WI38 (cell line): ENCODE measurements around the gene PIK3CB.

Experiments used
- H3K4me3 ChIP-seq: 2 replicates; pipeline ENCODE4 v1.5.1; 2011; ENCODE audit warnings: low read depth, mild to moderate bottlenecking, control low read depth, low read length
- TF ChIP-seq, protein P1 (sequence below): IDR thresholded peaks from 2 replicates; pipeline ENCODE4 v1.5.1; 2012; ENCODE audit warnings: low read depth, mild to moderate bottlenecking, control low read depth, low read length

The PIK3CB gene

GRCh38 chr3:138768125-138768524 is 66.6 kb downstream of the PIK3CB start:
- H3K4me3 ChIP-seq: no peak overlapping the region
- TF ChIP-seq, protein P1, sequence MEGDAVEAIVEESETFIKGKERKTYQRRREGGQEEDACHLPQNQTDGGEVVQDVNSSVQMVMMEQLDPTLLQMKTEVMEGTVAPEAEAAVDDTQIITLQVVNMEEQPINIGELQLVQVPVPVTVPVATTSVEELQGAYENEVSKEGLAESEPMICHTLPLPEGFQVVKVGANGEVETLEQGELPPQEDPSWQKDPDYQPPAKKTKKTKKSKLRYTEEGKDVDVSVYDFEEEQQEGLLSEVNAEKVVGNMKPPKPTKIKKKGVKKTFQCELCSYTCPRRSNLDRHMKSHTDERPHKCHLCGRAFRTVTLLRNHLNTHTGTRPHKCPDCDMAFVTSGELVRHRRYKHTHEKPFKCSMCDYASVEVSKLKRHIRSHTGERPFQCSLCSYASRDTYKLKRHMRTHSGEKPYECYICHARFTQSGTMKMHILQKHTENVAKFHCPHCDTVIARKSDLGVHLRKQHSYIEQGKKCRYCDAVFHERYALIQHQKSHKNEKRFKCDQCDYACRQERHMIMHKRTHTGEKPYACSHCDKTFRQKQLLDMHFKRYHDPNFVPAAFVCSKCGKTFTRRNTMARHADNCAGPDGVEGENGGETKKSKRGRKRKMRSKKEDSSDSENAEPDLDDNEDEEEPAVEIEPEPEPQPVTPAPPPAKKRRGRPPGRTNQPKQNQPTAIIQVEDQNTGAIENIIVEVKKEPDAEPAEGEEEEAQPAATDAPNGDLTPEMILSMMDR: no peak

GRCh38 chr3:138767498-138768104 is 67.1 kb downstream of the PIK3CB start:
- TF ChIP-seq, protein P1: no peak
- no peak overlapping the region for H3K4me3 ChIP-seq

DNA sequence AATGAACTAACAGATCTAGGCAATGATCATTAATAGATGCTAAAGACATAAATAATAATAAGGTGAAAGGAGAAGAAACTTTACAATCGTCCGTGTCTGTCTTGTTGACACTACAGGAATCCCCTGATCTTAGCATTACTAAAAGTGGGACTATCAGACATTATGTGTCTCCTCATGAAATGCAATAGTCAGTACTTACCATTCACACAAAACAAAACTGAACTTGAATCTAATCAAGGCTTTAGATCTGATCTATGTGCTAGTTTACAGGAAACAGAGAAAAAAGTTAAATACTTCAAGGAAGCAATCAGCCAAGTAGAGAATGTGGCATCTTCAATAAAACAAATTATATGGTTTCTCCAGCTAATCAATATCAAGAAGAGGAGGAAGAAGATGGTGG is 73.7 kb downstream of the PIK3CB start:
- TF ChIP-seq, protein P1: no peak
- H3K4me3 ChIP-seq: no peak overlapping the region

DNA sequence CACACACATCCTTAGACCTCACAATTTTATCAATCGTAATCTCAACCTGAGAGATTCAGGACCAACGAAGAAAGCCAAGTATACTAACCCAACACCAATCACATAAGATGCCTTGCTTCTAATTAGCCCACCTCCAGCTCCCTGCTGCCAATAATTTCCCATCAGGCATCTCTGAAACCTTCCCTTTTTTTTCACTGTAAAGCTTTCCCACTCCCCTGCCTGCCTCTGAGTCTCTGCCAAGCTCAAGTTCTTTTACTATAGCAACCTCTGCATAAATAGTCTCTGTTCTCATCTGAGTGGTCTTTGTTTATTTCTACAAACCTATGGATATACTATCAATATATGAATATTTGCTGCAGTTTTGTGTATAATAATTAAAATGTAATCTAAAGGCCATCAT is 86.5 kb downstream of the PIK3CB start:
- TF ChIP-seq, protein P1: no peak
- no peak overlapping the region for H3K4me3 ChIP-seq

- no peak overlapping the region for H3K4me3 ChIP-seq
- TF ChIP-seq, protein P1: no peak
Observed at GRCh38 chr3:138747225-138747624, 87.5 kb downstream of the PIK3CB start.

DNA sequence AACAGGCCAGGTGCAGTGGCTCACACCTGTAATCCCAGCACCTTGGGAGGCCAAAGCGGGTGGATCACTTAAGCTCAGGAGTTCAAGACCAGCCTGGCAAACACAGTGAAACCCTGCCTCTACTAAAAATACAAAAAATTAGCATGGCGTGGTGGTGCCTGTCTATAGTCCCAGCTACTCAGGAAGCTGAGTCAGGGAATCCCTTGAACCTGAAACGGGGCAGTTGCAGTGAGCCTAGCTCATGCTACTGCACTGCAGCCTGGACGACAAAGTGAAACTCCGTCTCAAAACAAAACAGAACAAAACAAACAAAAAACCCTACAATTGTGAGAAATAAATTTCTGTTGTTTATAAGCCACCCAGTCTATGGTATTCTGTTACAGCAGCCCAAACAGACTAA is 94.7 kb downstream of the PIK3CB start:
- TF ChIP-seq, protein P1: no peak
- H3K4me3 ChIP-seq: no peak overlapping the region

- TF ChIP-seq, protein P1: no peak
- no peak overlapping the region for H3K4me3 ChIP-seq
Observed at GRCh38 chr3:138732456-138732855, 102.3 kb downstream of the PIK3CB start.
